Stimulated activated CD8-positive, alpha-beta memory T cell treated with anti-CD3 and anti-CD28 coated beads, Interleukin-7, amount 100 ng/mL, for 1 hour (primary cell): ENCODE data around the gene SCGB1C1.
"Not testable (repeated sequence)": the region's sequence is repeated elsewhere in the genome, so short reads cannot be mapped to it uniquely, and the experiment has no call there.

Source experiments
- DNase-seq, 2 donors: peaks; one replicate each; pipeline ENCODE4 v3.0.0-alpha.2; 2020; ENCODE audit warnings: low read depth in 2 of 2

The SCGB1C1 gene

GRCh38 chr11:218815-219593 is 26.1 kb downstream of the SCGB1C1 start:
- DNase-seq: no peak

DNA sequence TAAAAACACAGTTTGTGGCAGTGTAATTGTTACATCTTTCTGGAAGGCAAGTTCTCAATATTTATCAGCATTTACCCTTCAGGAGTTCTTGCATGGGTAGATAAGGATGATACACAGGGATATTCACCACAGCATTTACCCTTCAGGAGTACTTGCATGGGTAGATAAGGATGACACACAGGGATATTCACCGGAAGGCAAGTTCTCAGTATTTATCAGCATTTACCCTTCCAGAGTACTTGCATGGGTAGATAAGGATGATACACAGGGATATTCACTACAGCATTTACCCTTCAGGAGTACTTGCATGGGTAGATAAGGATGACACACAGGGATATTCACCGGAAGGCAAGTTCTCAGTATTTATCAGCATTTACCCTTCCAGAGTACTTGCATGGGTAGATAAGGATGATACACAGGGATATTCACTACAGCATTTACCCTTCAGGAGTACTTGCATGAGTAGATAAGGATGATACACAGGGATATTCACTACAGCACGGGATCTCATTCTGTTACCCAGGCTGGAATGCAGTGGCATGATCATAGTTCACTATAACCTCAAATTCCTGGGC is 27.9 kb downstream of the SCGB1C1 start:
- not testable (repeated sequence) for DNase-seq

GRCh38 chr11:221539-221938 is 28.7 kb downstream of the SCGB1C1 start:
- no peak for DNase-seq

GRCh38 chr11:221998-222789 is 29.3 kb downstream of the SCGB1C1 start:
- DNase-seq: no peak

DNA sequence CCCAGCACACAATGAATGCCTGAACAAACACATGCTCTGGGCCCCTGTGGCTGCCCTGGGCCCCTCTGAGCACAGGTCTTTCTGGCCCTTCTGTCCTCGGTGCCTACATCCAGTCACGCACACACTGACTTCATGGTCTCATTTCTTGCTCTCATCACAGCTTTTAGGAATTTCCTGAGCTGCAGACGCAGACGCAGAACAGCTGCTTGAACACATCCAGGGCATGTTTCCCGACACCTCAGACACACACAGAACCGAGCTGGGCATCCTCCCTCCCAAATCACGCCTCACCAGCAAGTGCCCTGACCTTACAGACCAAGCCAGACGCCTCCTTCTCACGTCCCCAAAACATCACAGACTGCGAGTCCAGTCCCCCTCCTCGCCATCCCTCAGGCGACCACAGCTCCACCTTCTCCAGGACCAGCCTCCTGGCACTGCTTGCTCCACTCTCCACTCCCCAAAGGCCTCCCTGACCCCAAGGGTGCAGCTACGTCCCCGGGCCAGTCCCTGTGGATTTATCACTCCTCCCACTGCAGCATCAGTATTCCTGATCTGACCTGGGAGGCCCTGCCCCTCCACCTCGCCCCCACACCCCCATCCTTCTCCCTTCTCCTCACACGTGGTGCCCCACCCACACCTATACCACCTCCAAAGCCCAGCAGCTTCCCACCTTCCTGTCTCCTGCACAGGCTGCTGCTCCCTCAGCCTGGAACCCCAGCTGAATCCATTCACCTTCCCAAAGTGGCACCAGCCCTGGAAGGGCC is 30.3 kb downstream of the SCGB1C1 start:
- DNase-seq: no peak

- DNase-seq: no peak
Observed at GRCh38 chr11:223884-224283, 31.0 kb downstream of the SCGB1C1 start.

DNA sequence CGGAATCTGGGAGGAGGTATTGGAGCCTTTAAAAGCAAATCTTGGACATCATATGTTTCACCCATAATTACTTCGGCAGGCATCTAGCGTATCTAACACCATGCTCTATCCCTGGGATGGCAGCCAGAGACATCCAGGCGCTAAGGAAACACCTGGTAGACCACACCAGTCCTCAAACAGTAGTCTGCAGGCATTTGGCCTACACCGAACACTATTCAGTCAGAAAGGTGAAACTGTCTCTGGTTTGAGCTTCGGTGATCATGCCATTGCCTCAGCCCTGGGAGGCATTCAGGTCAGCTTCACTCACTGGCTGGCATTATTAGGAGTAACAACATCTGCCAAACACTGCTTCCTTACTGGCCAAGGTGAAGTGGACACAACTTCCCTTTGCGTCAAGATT is 31.5 kb downstream of the SCGB1C1 start:
- DNase-seq: no peak

DNA sequence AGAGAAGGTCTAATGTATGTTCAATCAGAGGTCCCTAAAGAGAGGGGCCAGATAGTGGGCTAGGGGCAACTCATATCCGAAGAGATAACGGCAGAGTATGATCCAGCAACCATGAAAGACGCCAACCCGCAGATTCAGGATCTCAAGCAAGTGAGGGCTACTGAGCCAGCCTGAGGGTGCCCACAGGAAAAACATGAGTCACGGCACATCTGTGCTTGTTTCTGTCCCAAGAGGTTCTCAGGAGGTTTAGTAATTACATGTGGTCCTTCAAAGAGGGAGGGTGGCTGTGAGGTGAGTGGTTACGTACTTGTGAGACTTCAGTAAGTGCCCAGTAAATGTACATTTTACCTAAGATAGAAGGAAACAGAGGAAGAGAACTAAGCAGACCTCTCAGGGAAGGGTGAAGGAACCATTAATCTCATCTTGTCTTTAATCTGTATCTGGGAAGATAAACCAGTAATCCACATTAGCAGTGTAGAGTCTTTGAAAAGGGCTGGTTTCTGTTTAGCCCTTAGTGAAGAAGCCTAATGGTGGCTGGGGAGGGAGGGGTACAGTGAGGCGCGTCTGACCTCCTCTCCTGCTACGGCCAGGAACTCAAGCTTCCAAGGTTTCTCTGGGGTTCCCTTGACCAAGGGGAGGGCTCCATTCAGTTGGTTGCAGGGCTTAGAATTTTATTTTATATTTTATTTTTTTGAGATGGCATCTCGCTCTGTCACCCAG is 33.0 kb downstream of the SCGB1C1 start:
- no peak for DNase-seq

- DNase-seq: no peak
Observed at GRCh38 chr11:227824-228379, 35.0 kb downstream of the SCGB1C1 start.

- no peak for DNase-seq
Observed at GRCh38 chr11:230431-230830, 37.6 kb downstream of the SCGB1C1 start.

DNA sequence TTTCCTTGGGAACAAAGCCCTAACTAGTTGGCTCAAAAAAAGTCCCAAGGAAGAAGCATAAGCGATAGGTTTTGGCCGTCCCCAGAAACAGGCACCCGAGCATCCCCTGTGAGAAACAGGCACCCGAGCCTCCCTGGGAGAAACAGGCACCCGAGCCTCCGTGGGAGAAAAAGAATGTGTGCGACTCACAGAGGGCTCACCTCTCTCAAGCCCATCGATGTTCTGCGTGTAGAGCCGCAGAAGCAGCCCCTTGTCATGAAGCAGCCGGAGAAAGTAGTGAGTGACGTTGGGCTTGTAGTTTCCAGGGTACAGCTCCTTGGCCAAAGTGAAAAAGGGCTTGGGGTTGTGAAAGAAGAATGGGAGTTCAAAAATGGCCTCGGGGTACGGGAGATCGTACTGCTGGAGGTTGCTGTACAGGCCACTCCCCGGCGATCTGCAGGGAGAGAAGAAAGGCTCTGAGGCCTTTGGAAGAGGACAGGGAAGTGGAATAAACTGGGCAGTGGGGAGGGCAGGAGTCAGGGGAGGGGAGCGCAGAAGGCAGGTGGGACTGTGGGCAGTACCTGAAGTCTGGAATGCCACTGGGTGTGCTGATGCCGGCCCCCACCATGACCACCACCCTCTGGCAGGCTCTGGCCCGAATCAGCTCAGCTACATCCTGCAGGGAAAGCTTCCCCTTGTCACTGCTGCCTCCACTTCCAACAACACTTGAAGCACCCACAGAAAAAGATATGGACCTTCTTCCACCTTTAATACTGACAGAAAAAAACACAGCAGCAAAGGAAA is 40.1 kb downstream of the SCGB1C1 start:
- no peak for DNase-seq

DNA sequence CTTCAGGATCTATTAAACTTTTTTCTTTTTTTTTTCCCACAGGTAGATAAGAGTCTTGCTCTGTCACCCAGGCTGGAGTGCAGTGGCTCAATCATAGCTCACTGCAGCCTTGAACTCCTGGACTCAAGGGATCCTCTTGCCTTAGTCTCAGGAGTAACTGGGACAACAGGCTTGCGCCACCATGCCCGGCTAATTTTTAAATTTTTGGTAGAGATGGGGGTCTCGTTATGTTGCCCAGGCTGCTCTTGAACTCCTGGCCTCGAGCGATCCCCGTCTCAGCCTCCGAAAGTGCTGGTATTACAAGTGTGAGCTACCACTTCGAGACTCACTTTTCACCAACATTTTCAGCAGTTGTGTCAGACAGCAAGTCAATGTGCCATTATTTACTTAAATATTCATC is 42.3 kb downstream of the SCGB1C1 start:
- no peak for DNase-seq

GRCh38 chr11:235609-235996 is 42.7 kb downstream of the SCGB1C1 start:
- DNase-seq: peak in 1 of 2 donors; percentile 36

- peak; percentile 68 to 72 for DNase-seq
Observed at GRCh38 chr11:235997-236773, 43.3 kb downstream of the SCGB1C1 start, which contains the start of gene SIRT3. Gene SIRT3, minus strand, starts transcription at chr11:236342. Its CDS starts 14 bp downstream, at chr11:236328.

- peak; percentile 69 to 76 for DNase-seq
Observed at GRCh38 chr11:236774-237767, 44.2 kb downstream of the SCGB1C1 start, which contains the start of gene PSMD13. Gene PSMD13, plus strand, starts transcription at chr11:236976. Its CDS starts 74 bp downstream, at chr11:237050.

- not testable (repeated sequence) for DNase-seq
Observed at GRCh38 chr11:238346-238745, 45.5 kb downstream of the SCGB1C1 start.

GRCh38 chr11:240315-240714 is 47.4 kb downstream of the SCGB1C1 start:
- no peak for DNase-seq

DNA sequence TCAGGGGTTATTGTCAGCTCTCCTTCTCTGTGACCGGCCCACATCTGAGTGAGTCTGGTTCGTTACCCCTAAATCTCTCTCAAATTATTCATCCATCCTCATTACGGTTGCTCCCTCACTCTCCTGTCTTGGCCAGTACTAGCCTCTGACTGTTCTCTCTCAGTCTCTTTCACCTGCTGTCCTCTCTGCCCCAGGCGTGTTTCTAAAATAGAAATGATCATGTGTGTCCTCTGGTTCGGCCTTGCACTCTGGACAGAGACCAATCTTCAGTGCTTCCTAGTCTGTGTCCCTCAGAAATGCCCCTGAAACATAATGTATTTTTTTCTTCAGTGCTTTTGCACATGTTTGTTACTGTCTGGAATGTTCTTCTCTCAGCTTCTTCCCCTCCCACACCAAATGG is 48.8 kb downstream of the SCGB1C1 start:
- DNase-seq: no peak
